Retinal pigment epithelial cell (primary cell): ENCODE data around the gene NEDD4L.

Experiments used
- DNase-seq: peaks from one replicate; pipeline ENCODE4 v3.0.0-alpha.2; 2010; ENCODE audit warnings: low read depth
- H3K4me3 ChIP-seq: 2 replicates; pipeline ENCODE4 v1.5.1; 2011; ENCODE audit warnings: mild to moderate bottlenecking, low read length, control low read depth, moderate library complexity
- CTCF ChIP-seq: conservative IDR thresholded peaks from 2 replicates; pipeline ENCODE4 v1.5.1; 2011; ENCODE audit warnings: low read depth, low read length, control low read depth, inconsistent platforms

Gene NEDD4L

DNA sequence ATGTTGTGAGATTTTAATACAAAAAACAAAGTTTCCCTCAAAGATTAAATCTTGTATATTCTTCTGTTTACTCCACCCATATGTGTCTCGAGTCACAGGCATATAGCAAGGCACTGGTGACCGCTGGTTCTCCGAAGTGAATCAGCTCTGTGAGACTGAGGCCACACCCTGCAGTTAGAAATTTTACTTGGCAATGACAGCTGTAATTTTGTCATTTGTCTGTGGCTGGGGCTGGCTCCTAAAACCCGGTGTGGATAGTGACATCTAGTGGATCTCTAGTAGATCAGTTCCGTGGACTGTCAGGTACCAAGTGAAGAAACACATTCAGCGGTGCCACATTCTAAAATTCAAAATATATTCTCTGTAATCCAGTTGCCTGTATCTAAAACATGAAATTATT, 278.0 kb downstream of the NEDD4L start:
- peak; percentile 55 for TF ChIP-seq CTCF
- H3K4me3 ChIP-seq: no peak overlapping the region
- DNase-seq: peak; percentile 34

DNA sequence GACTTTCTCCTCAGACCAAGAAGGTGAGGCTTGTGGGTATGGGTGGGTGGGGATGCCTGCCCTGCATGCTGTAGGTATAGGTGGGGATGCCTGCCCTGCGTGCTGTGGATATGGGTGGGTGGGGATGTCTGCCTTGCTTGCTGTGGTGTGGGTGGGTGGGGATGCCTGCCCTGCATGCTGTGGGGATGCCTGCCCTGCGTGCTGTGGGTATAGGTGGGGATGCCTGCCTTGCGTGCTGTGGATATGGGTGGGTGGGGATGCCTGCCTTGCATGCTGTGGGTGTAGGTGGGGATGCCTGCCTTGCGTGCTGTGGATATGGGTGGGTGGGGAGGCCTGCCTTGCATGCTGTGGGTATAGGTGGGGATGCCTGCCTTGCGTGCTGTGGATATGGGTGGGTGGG, 278.4 kb downstream of the NEDD4L start:
- DNase-seq: no peak
- TF ChIP-seq CTCF: no peak
- no peak overlapping the region for H3K4me3 ChIP-seq

- no peak overlapping the region for H3K4me3 ChIP-seq
- DNase-seq: no peak
- no peak for TF ChIP-seq CTCF
These were observed 280.1 kb downstream of the NEDD4L start for GRCh38 chr18:58323866-58324762.

- no peak for DNase-seq
- TF ChIP-seq CTCF: no peak
These were observed 280.9 kb downstream of the NEDD4L start for GRCh38 chr18:58324824-58325480.

DNA sequence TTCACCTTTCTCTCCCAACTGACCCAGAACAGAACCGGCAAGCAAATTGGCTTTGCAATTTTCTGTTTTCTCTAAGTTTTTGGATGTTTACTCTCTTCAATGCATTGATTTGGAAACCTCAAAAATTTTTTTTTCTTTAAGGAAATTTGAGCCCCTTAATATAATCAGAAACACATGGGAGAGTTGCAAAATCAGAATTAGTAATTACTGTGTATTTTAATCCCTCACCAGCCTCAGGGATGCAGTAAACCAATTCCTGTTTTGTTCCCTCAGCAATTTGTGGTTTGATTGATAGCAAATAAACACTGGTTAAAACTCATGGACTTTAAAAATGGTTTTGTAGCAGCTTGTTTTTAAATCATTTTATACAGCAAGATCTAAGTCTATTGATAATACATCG, 281.5 kb downstream of the NEDD4L start:
- TF ChIP-seq CTCF: no peak
- DNase-seq: no peak

More at GRCh38 chr18:58324824-58325480, 280.9 kb downstream of the NEDD4L start:
- H3K4me3 ChIP-seq: no peak overlapping the region

DNA sequence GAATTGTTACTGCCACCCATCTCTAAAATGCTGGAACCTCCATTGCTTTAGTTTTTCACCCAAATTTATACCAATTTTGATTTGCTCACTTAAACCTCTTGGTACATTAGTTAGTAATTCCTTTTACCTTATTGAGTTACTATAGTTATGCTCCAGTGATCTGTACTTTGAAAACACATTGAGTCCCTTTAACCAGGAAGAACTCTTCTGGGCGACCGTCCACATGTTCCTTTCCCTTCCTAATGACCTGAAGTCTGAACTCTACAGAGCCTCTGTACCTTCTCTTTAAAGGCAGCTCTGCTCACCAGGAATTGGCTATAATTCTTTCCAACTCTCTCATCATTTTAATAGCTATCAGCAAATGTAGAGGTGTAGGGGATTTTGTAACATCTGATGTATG, 290.0 kb downstream of the NEDD4L start:
- no peak for TF ChIP-seq CTCF
- H3K4me3 ChIP-seq: no peak overlapping the region
- DNase-seq: no peak

More for the DNA sequence above, 281.5 kb downstream of the NEDD4L start:
- no peak overlapping the region for H3K4me3 ChIP-seq

DNA sequence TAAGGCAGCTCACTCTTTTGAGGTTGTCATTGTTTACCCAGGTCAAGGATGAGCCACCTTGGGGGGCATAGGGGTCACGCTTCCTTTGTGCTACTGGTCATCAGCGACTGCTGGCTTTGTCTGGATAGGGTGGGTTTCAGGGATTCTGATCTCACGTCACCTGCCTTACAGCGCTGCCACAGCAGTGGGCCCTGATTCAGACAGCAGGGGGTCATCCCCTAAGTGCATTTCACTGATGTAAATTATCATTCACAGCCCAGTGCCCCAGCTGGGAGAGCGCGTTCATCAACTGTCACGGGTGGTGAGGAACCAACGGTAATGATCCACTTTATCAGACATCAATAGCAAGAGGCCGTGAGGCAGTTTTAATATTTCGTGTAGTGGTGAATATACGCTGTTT, 291.2 kb downstream of the NEDD4L start:
- TF ChIP-seq CTCF: no peak
- no peak overlapping the region for H3K4me3 ChIP-seq
- DNase-seq: no peak
